Lower leg skin (tissue), 3 donors: ENCODE results near the gene USPL1.

Experiments used
- CTCF ChIP-seq, 3 donors: fragments of 450-650 bp; IDR thresholded peaks; one replicate each; pipeline ENCODE4 v1.5.1; 2016; ENCODE audit warnings: antibody characterized with exemption in 3 of 3, mild to moderate bottlenecking in 3 of 3, moderate library complexity in 2 of 3
- POLR2A ChIP-seq, 2 donors: fragments of 450-650 bp; IDR thresholded peaks; one replicate each; pipeline ENCODE4 v1.6.1; 2016 to 2017; ENCODE audit warnings: antibody characterized with exemption in 2 of 2, mild to moderate bottlenecking in 1 of 2, moderate library complexity in 1 of 2

- TF ChIP-seq CTCF (IDR thresholded peaks at IDR 0.05), result no peak
- no peak for TF ChIP-seq POLR2A (IDR thresholded peaks at IDR 0.05)
Observed at GRCh38 chr13:30587231-30587630, 30.5 kb upstream of the USPL1 start.
